B cell (primary cell): ENCODE data around the gene EFCAB14. TPM values are rescaled to one million over a fixed set of nuclear protein-coding genes. Genes with fewer than 3 reads are reported as not detected.
"Not testable (repeated sequence)": the region's sequence is repeated elsewhere in the genome, so short reads cannot be mapped to it uniquely, and the experiment has no call there.

ENCODE experiments used
- ATAC-seq: fragments of 200-7000 bp; cut with Tn5 transposase; one replicate; pipeline ENCODE4 v1.10.0; 2021; ENCODE audit warnings: low read depth, mild to moderate bottlenecking, moderate number of reproducible peaks, moderate library complexity
- CTCF ChIA-PET: fragments of 350-600 bp; sonication (Branson Sonifier 250); formaldehyde crosslinking; loops from one replicate; lab custom pipeline; 2021; ENCODE audit warnings: antibody characterized with exemption, inconsistent platforms; lab: Charles Lee
- POLR2A ChIA-PET: fragments of 350-600 bp; sonication (Branson Sonifier 250); formaldehyde crosslinking; loops from one replicate; lab custom pipeline; 2021; ENCODE audit warnings: antibody characterized with exemption; lab: Charles Lee
- DNase-seq: peaks from one replicate; pipeline ENCODE4 v3.0.0; 2013
- H2AFZ ChIP-seq: 2 replicates; pipeline ENCODE4 v1.6.1; 2012; ENCODE audit warnings: mild to moderate bottlenecking, low read depth, low read length; ENCODE audit not compliant: insufficient read depth, poor library complexity, severe bottlenecking
- H3K27ac ChIP-seq, 2 donors: 1 replicate in 1 of 2; 2 replicates in 1 of 2; pipeline ENCODE4 v1.5.1; 2012 to 2013; ENCODE audit warnings: low read length in 2 of 2, mild to moderate bottlenecking in 2 of 2, moderate library complexity in 1 of 2
- H3K27me3 ChIP-seq, 4 experiments: fragments of 200-600 bp in 1 of 4; sonication (generic) in 1 of 4; replicated peaks in 1 of 4; 1 replicate in 2 of 4; 2 replicates in 2 of 4; pipeline versions ENCODE4 v1.6.1 to v1.7.0; 2013 to 2016; ENCODE audit warnings: low read length in 3 of 4, mild to moderate bottlenecking in 2 of 4, mixed read lengths in 1 of 4, moderate library complexity in 1 of 4; ENCODE audit not compliant: insufficient read depth in 4 of 4, control insufficient read depth in 3 of 4; ENCODE audit errors: control extremely low read depth in 1 of 4
- H3K36me3 ChIP-seq, 2 experiments: replicated peaks in 1 of 2; 1 replicate in 1 of 2; 2 replicates in 1 of 2; pipeline versions ENCODE4 v1.6.1 to v1.7.1; 2013; ENCODE audit warnings: low read length in 1 of 2; ENCODE audit not compliant: insufficient read depth in 2 of 2, control insufficient read depth in 1 of 2; ENCODE audit errors: control extremely low read depth in 1 of 2, extremely low read depth in 1 of 2
- H3K4me1 ChIP-seq, 2 donors: fragments of 200-600 bp in 1 of 2; sonication (generic) in 1 of 2; 1 replicate in 1 of 2; 2 replicates in 1 of 2; pipeline versions ENCODE4 v1.5.1 to v1.6.1; 2013 to 2017; ENCODE audit warnings: low read length in 2 of 2; ENCODE audit not compliant: control insufficient read depth in 2 of 2, insufficient read depth in 2 of 2
- H3K4me2 ChIP-seq: replicated peaks from 2 replicates; pipeline ENCODE3; 2012; ENCODE audit warnings: mild to moderate bottlenecking, low read depth, low read length; ENCODE audit not compliant: poor library complexity, severe bottlenecking
- H3K4me3 ChIP-seq, 5 experiments: fragments of 200-600 bp in 1 of 5; sonication (generic) in 1 of 5; 1 replicate in 3 of 5; 2 replicates in 2 of 5; pipeline versions ENCODE4 v1.5.1 to v1.7.0; 2011 to 2016; ENCODE audit warnings: low read length in 4 of 5, mild to moderate bottlenecking in 4 of 5, low read depth in 2 of 5, control low read depth in 1 of 5, moderate library complexity in 1 of 5; ENCODE audit not compliant: insufficient read depth in 1 of 5; ENCODE audit errors: control extremely low read depth in 1 of 5, extremely low read depth in 1 of 5
- H3K79me2 ChIP-seq: fragments of 200-600 bp; sonication (generic); one replicate; pipeline ENCODE4 v1.6.0; 2016; ENCODE audit warnings: low read length; ENCODE audit not compliant: control insufficient read depth, insufficient read depth
- H3K9ac ChIP-seq: fragments of 200-600 bp; sonication (generic); 2 replicates; pipeline ENCODE4 v1.6.1; 2017; ENCODE audit warnings: mild to moderate bottlenecking, low read length, moderate library complexity
- H3K9me3 ChIP-seq, 3 donors: one replicate each; pipeline versions ENCODE4 v1.6.1 to v1.7.1; 2013; ENCODE audit warnings: low read length in 2 of 3; ENCODE audit not compliant: control insufficient read depth in 2 of 3, insufficient read depth in 1 of 3; ENCODE audit errors: control extremely low read depth in 1 of 3
- H4K20me1 ChIP-seq: 2 replicates; pipeline ENCODE4 v1.6.0; 2012; ENCODE audit warnings: mild to moderate bottlenecking, low read length; ENCODE audit not compliant: insufficient read depth, control insufficient read depth, poor library complexity, severe bottlenecking
- H3K27ac Mint-ChIP-seq: one replicate; pipeline ENCODE4 v1.8.0; 2021; ENCODE audit warnings: mixed read lengths
- H3K27me3 Mint-ChIP-seq: one replicate; pipeline ENCODE4 v1.8.0; 2021; ENCODE audit warnings: mixed read lengths
- H3K4me1 Mint-ChIP-seq: one replicate; pipeline ENCODE4 v1.8.0; 2021; ENCODE audit warnings: mixed read lengths
- H3K4me3 Mint-ChIP-seq: one replicate; pipeline ENCODE4 v1.8.0; 2021; ENCODE audit warnings: mixed read lengths
- H3K9me3 Mint-ChIP-seq: one replicate; pipeline ENCODE4 v1.8.0; 2022; ENCODE audit warnings: mixed read lengths; ENCODE audit not compliant: insufficient read depth
- CTCF ChIP-seq: fragments of 200-600 bp; IDR thresholded peaks from one replicate; pipeline ENCODE4 v1.8.0; 2022; ENCODE audit warnings: antibody characterized with exemption, mild to moderate bottlenecking
- EZH2 ChIP-seq: IDR thresholded peaks from 2 replicates; pipeline ENCODE4 v1.6.1; 2012; ENCODE audit warnings: borderline replicate concordance, low read depth, mild to moderate bottlenecking, moderate library complexity, low read length; ENCODE audit not compliant: insufficient read depth, poor library complexity, severe bottlenecking
- WGBS: methylation state at CpG from one replicate; pipeline ENCODE4 v1.1.5; 2013; ENCODE audit warnings: missing lambda C conversion rate; ENCODE audit not compliant: insufficient coverage; 5-methylcytosine and 5-hydroxymethylcytosine counted together
- intact Hi-C: fragments of 100-400 bp; cut with micrococcal nuclease; formaldehyde crosslinking; loops from one replicate; pipeline ENCODE4 v1.10.0; 2022
- polyA plus RNA-seq: library from polyadenylated mRNA; depleted of rRNA; stranded (reverse); fragments of >200 nt; gene quantifications from 2 replicates; pipeline ENCODE4 v1.2.3, GENCODE V29; 2012
- total RNA-seq, 2 donors: library from RNA; stranded (reverse); fragments of 120-200 nt in 1 of 2; gene quantifications; 1 replicate in 1 of 2; 2 replicates in 1 of 2; pipeline versions ENCODE4 v1.2.3 to v1.2.4, GENCODE V29; 2013 to 2022

EFCAB14 gene
- total and polyA plus RNA-seq, 2 donors (not counting 1 experiment from before 2014, with no cell fraction given): 22.8 to 98.8 TPM

- H3K4me2 ChIP-seq: no peak overlapping the region
- DNase-seq (no peak), ATAC-seq (no peak)
- peaks cover 14 to 44% of the 10 kb centered on the region in 2 experiments for H3K36me3 ChIP-seq
- no peak overlapping the region for H2AFZ ChIP-seq
- no peaks in the 10 kb centered on the region for H3K79me2 ChIP-seq
- intact Hi-C loops: no loop called here
- TF ChIP-seq CTCF (no peak), EZH2 (no peak)
- H3K27ac ChIP-seq: no peak overlapping the region
- no peaks in the 10 kb centered on the region for H3K27me3 ChIP-seq
- H3K27me3 Mint-ChIP-seq: no peaks in the 10 kb centered on the region
- ChIA-PET POLR2A (no interaction called here), CTCF (no interaction called here)
- no peak overlapping the region for H3K27ac Mint-ChIP-seq
- no peak overlapping the region for H3K4me3 ChIP-seq
- no peaks in the 10 kb centered on the region for H4K20me1 ChIP-seq
- H3K4me1 ChIP-seq: no peaks in the 10 kb centered on the region
- 100% methylated on average over 2 of the region's 6 CpGs for WGBS
- peaks cover 5% of the 10 kb centered on the region for H3K9me3 Mint-ChIP-seq
- H3K9ac ChIP-seq: no peak overlapping the region
- H3K9me3 ChIP-seq: peaks cover 0 to 4% (median 2%) of the 10 kb centered on the region in 3 donors
- no peak overlapping the region for H3K4me3 Mint-ChIP-seq
- H3K4me1 Mint-ChIP-seq: no peaks in the 10 kb centered on the region
Observed at GRCh38 chr1:46652321-46653100, 66.4 kb downstream of the EFCAB14 start.

DNA sequence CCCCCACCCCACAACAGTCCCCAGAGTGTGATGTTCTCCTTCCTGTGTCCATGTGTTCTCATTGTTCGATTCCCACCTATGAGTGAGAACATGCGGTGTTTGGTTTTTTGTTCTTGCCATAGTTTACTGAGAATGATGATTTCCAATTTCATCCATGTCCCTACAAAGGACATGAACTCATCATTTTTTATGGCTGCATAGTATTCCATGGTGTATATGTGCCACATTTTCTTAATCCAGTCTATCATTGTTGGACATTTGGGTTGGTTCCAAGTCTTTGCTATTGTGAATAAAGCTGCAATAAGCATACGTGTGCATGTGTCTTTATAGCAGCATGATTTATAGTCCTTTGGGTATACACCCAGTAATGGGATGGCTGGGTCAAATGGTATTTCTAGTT is 67.8 kb downstream of the EFCAB14 start:
- H3K4me3 ChIP-seq, H3K4me3 Mint-ChIP-seq, H3K9ac ChIP-seq, H4K20me1 ChIP-seq, H3K79me2 ChIP-seq, ATAC-seq, H3K9me3 ChIP-seq, H3K27me3 ChIP-seq, H3K9me3 Mint-ChIP-seq, intact Hi-C loops, H2AFZ ChIP-seq, H3K27ac Mint-ChIP-seq, H3K4me1 ChIP-seq, H3K4me1 Mint-ChIP-seq, H3K27ac ChIP-seq, H3K27me3 Mint-ChIP-seq, DNase-seq, POLR2A ChIA-PET, H3K4me2 ChIP-seq: not testable (repeated sequence)
- WGBS: no CpG with 5 or more reads among the region's 3 CpGs
- CTCF ChIA-PET: interaction anchor here (0.6 kb wide), 2 partner anchors 68 to 839 kb away, joined by 3 to 4 read pairs; no protein-coding TSS in a partner anchor
- peaks cover 11 to 33% of the 10 kb centered on the region in 2 experiments for H3K36me3 ChIP-seq
